HG02623 (cell line): ENCODE results near the gene CLTRN.

Experiments
- ATAC-seq: cut with Tn5 transposase; IDR thresholded peaks from one replicate; pipeline ENCODE4 v1.9.1; 2021; ENCODE audit warnings: moderate library complexity; ENCODE audit not compliant: unreplicated experiment

CLTRN gene

DNA sequence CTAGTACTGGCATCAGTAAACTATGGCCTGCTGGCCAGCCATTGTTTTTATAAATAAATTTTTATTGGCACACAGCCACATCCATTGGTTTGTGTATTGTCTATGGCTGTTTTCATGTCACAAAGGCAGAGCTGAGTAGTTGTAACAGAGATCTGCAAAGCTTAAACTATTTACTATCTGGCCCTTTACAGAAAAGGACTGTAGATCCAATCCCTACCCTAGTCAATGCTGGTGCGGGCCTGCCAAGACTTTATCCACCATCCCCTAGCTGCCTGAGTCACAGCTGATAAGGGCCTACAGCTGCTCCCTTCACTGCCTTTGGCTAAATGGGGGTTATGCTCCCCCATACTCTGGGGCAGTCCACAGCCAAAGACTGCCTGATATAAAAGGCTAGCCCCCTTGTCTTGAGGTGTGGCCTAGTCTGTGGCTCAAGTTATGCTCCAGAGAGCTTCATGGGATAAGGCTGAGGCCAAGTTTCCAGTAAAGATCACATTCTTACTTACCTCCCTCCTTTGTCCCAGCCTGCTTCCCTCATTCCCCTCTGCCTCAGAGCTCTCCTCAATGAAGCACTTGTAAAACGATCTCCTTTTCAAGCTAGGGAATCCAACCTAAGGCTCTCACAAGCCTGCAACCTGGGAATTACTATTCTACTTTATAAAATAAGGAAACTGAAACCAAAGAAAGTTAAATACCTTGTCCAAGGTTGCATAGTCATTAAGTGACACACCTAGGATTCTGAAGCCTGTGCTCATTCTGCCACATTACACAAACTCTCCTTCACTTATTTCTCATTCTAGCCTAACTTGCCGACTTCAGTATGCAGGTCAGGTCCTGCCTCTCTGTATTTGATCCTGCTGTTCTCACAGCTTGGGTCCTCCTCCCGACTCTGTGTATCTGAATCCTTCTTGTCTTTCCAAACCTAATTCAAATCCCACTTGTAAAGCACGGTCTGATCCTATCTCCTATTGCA lies 84.5 kb downstream of the CLTRN start:
- ATAC-seq: no peak
